Tibial nerve (tissue), 4 donors: Measurements from ENCODE around the gene OPCML.

Experiments used
- EP300 ChIP-seq, 2 donors: sonication (generic); formaldehyde crosslinking; IDR thresholded peaks; one replicate each; pipeline ENCODE4 v1.6.1; 2017; ENCODE audit warnings: antibody characterized with exemption in 2 of 2, mild to moderate bottlenecking in 1 of 2
- POLR2A ChIP-seq, 2 donors: fragments of 450-650 bp; IDR thresholded peaks; one replicate each; pipeline ENCODE4 v1.6.1; 2017; ENCODE audit warnings: antibody characterized with exemption in 2 of 2, mild to moderate bottlenecking in 2 of 2, moderate library complexity in 2 of 2
- TF ChIP-seq, protein P1 (sequence below), 5 experiments: fragments of 200-600 bp in 3 of 5; fragments of 450-650 bp in 2 of 5; sonication (generic) in 3 of 5; IDR thresholded peaks; one replicate each; pipeline ENCODE4 v1.5.1; 2016 to 2019; ENCODE audit warnings: antibody characterized with exemption in 5 of 5, mild to moderate bottlenecking in 3 of 5, moderate library complexity in 2 of 5

DNA sequence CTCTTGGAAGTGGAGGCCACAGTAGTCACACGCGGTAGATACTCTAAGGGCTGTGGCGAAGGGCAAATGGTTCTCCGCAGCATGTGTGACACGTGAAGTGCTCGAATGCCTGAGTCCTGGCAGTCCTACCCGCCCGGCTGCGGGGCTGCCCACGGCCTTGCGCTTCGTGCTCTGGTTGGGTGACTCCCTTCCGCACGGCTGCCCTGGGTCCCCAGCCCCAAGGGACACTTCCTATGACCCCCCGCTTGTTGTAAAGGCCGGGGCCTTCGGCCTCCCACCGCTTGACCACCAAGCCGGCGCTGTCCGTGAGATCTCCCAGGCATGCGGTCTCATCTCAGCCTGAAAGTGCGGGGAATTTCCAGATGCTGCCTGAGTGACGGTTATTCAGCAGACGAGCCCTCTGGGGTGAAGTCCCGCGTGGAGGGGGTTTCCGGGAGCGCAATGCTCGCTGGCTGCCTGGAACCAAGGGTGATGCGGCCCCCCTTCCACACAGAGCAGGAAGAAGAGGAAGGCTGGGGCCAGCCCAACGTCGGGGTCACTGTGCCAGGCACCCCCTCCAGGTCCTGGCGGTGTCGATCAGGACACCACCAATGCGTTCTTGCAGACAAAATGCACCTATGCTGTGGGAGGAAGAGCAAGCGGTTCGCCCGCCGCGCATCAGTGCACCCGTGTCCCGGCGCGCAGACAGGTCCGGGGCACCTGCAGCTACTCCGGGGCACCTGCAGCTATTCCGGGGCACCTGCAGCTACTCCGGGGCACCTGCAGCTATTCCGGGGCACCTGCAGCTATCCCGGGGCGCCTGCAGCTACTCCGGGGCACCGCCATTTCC lies 171.2 kb downstream of the OPCML start:
- TF ChIP-seq, protein P1, sequence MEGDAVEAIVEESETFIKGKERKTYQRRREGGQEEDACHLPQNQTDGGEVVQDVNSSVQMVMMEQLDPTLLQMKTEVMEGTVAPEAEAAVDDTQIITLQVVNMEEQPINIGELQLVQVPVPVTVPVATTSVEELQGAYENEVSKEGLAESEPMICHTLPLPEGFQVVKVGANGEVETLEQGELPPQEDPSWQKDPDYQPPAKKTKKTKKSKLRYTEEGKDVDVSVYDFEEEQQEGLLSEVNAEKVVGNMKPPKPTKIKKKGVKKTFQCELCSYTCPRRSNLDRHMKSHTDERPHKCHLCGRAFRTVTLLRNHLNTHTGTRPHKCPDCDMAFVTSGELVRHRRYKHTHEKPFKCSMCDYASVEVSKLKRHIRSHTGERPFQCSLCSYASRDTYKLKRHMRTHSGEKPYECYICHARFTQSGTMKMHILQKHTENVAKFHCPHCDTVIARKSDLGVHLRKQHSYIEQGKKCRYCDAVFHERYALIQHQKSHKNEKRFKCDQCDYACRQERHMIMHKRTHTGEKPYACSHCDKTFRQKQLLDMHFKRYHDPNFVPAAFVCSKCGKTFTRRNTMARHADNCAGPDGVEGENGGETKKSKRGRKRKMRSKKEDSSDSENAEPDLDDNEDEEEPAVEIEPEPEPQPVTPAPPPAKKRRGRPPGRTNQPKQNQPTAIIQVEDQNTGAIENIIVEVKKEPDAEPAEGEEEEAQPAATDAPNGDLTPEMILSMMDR (IDR thresholded peaks at IDR 0.05), result no peak
- TF ChIP-seq POLR2A (IDR thresholded peaks at IDR 0.05) (no peak), EP300 (IDR thresholded peaks at IDR 0.05) (no peak)
